ENCODE measurements around the gene ANKMY2.
"Not testable (repeated sequence)": the region's sequence is repeated elsewhere in the genome, so short reads cannot be mapped to it uniquely, and the experiment has no call there.

Gene ANKMY2

GRCh38 chr7:16603633-16604032 is 41.9 kb downstream of the ANKMY2 start:
- H3K79me2 ChIP-seq (ENCODE audit: insufficient read depth, low read length) = no peaks in the 10 kb centered on the region
- H4K20me1 ChIP-seq (ENCODE audit: low read depth, low read length) = no peaks in the 10 kb centered on the region
- no peak overlapping the region for H2AFZ ChIP-seq (ENCODE audit: low read depth, low read length, severe bottlenecking)
- H3K4me3 ChIP-seq (ENCODE audit: insufficient read depth, low read length, poor library complexity, severe bottlenecking) = no peak overlapping the region
- H3K27ac ChIP-seq (ENCODE audit: low read depth, low read length) = no peak overlapping the region
- no peaks in the 10 kb centered on the region for H3K27me3 ChIP-seq (ENCODE audit: low read length)
- no peak overlapping the region for H3K9ac ChIP-seq (ENCODE audit: low read length)
- no peak overlapping the region for H3K4me2 ChIP-seq (ENCODE audit: low read depth, low read length, poor library complexity, severe bottlenecking)
- H3K36me3 ChIP-seq (ENCODE audit: low read length) = no peaks in the 10 kb centered on the region
- no peak for TF ChIP-seq CTCF (IDR thresholded peaks at IDR 0.05; ENCODE audit: insufficient read depth, low read length, poor library complexity, severe bottlenecking)
- no peak for TF ChIP-seq EZH2phosphoT487 (conservative IDR thresholded peaks at IDR 0.05; ENCODE audit: low read length)
- no peaks in the 10 kb centered on the region for H3K9me2 ChIP-seq (replicated peaks; ENCODE audit: insufficient read depth, low read length)
- H3F3A ChIP-seq (ENCODE audit: insufficient read depth) = no peaks in the 10 kb centered on the region
- no peaks in the 10 kb centered on the region for H3K9me3 ChIP-seq (ENCODE audit: insufficient read depth, low read length)

GRCh38 chr7:16599860-16600259 is 45.7 kb downstream of the ANKMY2 start:
- H3K9me3 ChIP-seq (ENCODE audit: insufficient read depth, low read length) = no peaks in the 10 kb centered on the region
- no peaks in the 10 kb centered on the region for H4K20me1 ChIP-seq (ENCODE audit: low read depth, low read length)
- no peak overlapping the region for H3K9ac ChIP-seq (ENCODE audit: low read length)
- H2AFZ ChIP-seq (ENCODE audit: low read depth, low read length, severe bottlenecking) = no peak overlapping the region
- no peak for TF ChIP-seq EZH2phosphoT487 (conservative IDR thresholded peaks at IDR 0.05; ENCODE audit: low read length)
- no peak for TF ChIP-seq CTCF (IDR thresholded peaks at IDR 0.05; ENCODE audit: insufficient read depth, low read length, poor library complexity, severe bottlenecking)
- H3K27me3 ChIP-seq (ENCODE audit: low read length) = no peaks in the 10 kb centered on the region
- no peak overlapping the region for H3K27ac ChIP-seq (ENCODE audit: low read depth, low read length)
- H3F3A ChIP-seq (ENCODE audit: insufficient read depth) = no peaks in the 10 kb centered on the region
- no peak overlapping the region for H3K4me3 ChIP-seq (ENCODE audit: insufficient read depth, low read length, poor library complexity, severe bottlenecking)
- H3K79me2 ChIP-seq (ENCODE audit: insufficient read depth, low read length) = no peaks in the 10 kb centered on the region
- no peak overlapping the region for H3K4me2 ChIP-seq (ENCODE audit: low read depth, low read length, poor library complexity, severe bottlenecking)
- H3K9me2 ChIP-seq (replicated peaks; ENCODE audit: insufficient read depth, low read length) = no peaks in the 10 kb centered on the region
- H3K36me3 ChIP-seq (ENCODE audit: low read length) = no peaks in the 10 kb centered on the region

GRCh38 chr7:16598015-16598414 is 47.5 kb downstream of the ANKMY2 start:
- H3K9me2 ChIP-seq (replicated peaks; ENCODE audit: insufficient read depth, low read length) = no peaks in the 10 kb centered on the region
- no peak overlapping the region for H2AFZ ChIP-seq (ENCODE audit: low read depth, low read length, severe bottlenecking)
- H3K79me2 ChIP-seq (ENCODE audit: insufficient read depth, low read length) = no peaks in the 10 kb centered on the region
- no peak overlapping the region for H3K4me3 ChIP-seq (ENCODE audit: insufficient read depth, low read length, poor library complexity, severe bottlenecking)
- no peaks in the 10 kb centered on the region for H3K36me3 ChIP-seq (ENCODE audit: low read length)
- H3K9me3 ChIP-seq (ENCODE audit: insufficient read depth, low read length) = no peaks in the 10 kb centered on the region
- H3K27me3 ChIP-seq (ENCODE audit: low read length) = no peaks in the 10 kb centered on the region
- no peaks in the 10 kb centered on the region for H4K20me1 ChIP-seq (ENCODE audit: low read depth, low read length)
- no peak overlapping the region for H3K27ac ChIP-seq (ENCODE audit: low read depth, low read length)
- no peak for TF ChIP-seq CTCF (IDR thresholded peaks at IDR 0.05; ENCODE audit: insufficient read depth, low read length, poor library complexity, severe bottlenecking)
- no peak for TF ChIP-seq EZH2phosphoT487 (conservative IDR thresholded peaks at IDR 0.05; ENCODE audit: low read length)
- H3K9ac ChIP-seq (ENCODE audit: low read length) = no peak overlapping the region
- no peak overlapping the region for H3K4me2 ChIP-seq (ENCODE audit: low read depth, low read length, poor library complexity, severe bottlenecking)
- no peaks in the 10 kb centered on the region for H3F3A ChIP-seq (ENCODE audit: insufficient read depth)

GRCh38 chr7:16595596-16595995 is 50.0 kb downstream of the ANKMY2 start:
- H3K9me2 ChIP-seq (replicated peaks; ENCODE audit: insufficient read depth, low read length); H3K9ac ChIP-seq (ENCODE audit: low read length); H3K9me3 ChIP-seq (ENCODE audit: insufficient read depth, low read length); H3K79me2 ChIP-seq (ENCODE audit: insufficient read depth, low read length); H3K27me3 ChIP-seq (ENCODE audit: low read length); H3K4me2 ChIP-seq (ENCODE audit: low read depth, low read length, poor library complexity, severe bottlenecking); H3K4me3 ChIP-seq (ENCODE audit: insufficient read depth, low read length, poor library complexity, severe bottlenecking); H3F3A ChIP-seq (ENCODE audit: insufficient read depth); H2AFZ ChIP-seq (ENCODE audit: low read depth, low read length, severe bottlenecking); H3K36me3 ChIP-seq (ENCODE audit: low read length); H4K20me1 ChIP-seq (ENCODE audit: low read depth, low read length); H3K27ac ChIP-seq (ENCODE audit: low read depth, low read length): not testable (repeated sequence)
